ENCODE results near the gene FMOD.
A peak's percentile ranks its signal among the peaks of the same experiment; 100 is the strongest.

The FMOD gene

GRCh38 chr1:203360547-203361185 is 9.7 kb upstream of the FMOD start:
- DNase-seq = no peak

DNA sequence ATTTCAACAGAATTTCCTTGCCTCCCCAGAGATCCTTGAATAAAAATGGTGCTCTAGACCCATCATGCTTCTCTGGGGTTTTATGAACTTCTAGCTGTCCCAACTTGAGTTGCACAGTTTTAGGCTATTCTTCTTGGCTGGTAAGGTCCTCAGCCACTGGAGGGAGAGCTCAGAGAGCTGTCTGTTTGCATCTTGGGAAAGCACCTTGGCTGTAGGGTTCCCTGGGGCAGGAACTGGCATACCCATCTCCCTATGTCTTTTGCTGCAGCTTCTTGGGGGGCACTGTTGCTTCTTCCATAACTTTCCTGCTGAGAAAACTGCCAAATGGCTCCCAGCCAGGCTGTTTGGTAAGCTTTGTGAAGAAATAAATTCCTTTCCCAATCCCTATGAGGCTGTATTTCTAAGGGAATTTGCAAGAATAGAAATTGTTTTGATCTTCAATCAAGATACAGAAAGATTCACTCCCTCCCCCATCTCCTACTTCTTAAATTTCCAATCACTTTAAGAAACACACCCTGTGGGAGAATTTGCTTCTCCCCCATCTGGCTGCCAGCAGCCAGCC is 8.2 kb upstream of the FMOD start:
- no peak for DNase-seq

DNA sequence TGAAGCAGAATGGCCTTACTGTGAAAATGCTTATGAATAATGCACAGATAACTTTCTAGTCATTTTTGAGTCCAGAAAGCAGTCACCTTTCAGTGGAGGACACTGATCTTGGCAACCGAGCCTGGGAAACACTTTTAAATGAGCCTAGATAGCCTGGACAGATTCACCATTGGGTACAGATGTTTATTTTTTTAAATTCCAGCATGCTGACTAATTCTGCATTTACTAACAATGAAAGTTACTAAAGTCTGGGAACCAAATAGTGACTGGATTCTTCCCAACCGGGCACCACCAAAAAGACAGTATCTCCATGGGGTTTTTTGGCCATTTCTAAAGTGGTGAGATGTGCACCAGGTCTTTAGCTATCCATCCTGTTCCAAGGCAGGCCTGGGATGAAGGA is 3.3 kb upstream of the FMOD start:
- DNase-seq = no peak

- DNase-seq = no peak
Measured at GRCh38 chr1:203353486-203353885, 2.6 kb upstream of the FMOD start.

GRCh38 chr1:203349773-203350524 is 973 bp downstream of the FMOD start:
- DNase-seq = no peak

GRCh38 chr1:203349166-203349565 is 1.8 kb downstream of the FMOD start:
- DNase-seq = no peak

- DNase-seq = no peak
Measured at GRCh38 chr1:203346769-203347102, 4.2 kb downstream of the FMOD start.

GRCh38 chr1:203346060-203346768 is 4.7 kb downstream of the FMOD start:
- no peak for DNase-seq

- DNase-seq = no peak
Measured at GRCh38 chr1:203343956-203344754, 6.8 kb downstream of the FMOD start.

GRCh38 chr1:203342192-203342940 is 8.6 kb downstream of the FMOD start:
- DNase-seq = peak; percentile 28

DNA sequence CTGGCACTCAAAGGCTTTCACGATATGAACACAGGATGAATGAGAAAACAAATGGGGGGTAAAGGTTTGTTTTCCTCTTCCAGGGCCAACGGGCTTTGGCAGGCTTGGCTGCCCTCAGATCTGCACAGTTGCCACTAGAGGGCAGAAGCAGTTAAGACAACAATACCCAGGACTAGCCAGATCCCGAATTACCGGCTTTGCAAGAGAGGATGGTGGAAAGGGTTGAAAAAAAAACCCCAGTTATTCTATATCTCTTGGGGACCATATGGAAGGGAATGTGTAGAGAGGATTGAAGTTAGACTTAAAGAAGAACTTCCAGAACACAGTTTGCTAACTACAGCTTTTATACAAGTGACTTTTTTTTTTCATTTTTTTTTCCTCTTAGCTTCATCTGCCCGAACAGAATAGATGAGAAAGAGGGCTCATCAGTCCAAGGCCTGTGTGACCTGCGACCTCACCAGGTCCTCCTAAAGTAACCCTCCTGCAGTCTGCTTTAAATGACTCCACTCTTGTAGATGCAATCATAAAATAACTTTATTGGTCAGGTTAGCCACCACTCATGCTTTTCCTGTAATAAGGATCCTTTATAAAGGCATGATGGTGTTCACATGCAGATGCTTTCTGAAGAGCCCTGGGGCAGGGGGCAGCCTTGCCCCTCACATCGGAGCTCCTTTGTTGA is 10.7 kb downstream of the FMOD start:
- DNase-seq = peak; percentile 36

DNA sequence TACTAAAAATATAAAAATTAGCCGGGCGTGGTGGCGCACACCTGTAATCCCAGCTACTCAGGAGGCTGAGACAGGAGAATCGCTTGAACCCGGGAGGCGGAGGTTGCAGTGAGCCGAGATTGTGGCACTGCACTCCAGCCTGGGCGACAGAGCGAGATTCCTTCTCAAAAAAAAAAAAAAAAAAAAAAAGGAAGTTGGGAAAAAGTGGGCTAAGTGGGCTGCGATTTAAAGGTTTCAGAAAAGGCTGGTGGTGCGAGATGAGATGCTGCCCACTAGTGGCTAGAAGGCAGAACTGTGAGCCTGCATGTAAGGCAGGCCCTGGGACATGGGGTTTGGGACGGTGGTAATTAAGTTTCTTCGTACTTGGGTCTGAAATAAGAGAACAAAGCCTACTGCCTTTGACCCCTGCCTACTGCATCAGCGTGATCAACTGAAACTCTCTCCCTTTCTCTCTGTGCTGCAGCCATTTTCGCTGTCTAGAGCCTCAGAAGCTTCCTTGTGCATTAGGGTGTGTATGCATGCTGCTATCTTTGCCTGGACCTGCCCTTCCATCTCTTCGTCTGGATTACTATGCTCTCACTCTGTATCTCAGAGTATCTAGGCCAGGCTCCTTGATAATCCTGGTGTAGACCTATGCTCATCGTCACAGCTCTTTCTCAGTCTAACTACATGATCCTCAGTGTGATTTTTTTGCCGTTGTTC is 12.4 kb downstream of the FMOD start:
- DNase-seq = peak; percentile 28

GRCh38 chr1:203336097-203336496 is 14.8 kb downstream of the FMOD start:
- no peak for DNase-seq

DNA sequence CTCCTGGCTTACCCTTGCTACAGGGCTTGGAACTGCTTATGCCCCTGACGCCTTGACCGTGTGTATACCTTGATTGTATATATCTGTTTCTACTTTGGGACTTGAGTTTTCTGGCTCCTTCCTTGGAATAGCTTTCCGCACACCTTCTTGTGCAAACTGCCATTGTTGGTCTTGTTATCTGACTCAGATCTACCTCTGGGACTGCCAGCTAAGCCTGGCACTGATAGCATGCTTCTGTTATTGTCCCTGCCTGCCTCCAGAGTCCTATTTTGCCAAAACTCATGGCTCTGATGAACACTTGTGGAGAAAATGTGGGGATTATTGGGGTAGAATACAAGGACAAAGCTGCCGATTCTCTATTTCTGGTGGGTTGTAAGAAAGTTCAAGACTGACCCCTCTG is 15.4 kb downstream of the FMOD start:
- DNase-seq = no peak

GRCh38 chr1:203331224-203331623 is 19.7 kb downstream of the FMOD start:
- no peak for DNase-seq

DNA sequence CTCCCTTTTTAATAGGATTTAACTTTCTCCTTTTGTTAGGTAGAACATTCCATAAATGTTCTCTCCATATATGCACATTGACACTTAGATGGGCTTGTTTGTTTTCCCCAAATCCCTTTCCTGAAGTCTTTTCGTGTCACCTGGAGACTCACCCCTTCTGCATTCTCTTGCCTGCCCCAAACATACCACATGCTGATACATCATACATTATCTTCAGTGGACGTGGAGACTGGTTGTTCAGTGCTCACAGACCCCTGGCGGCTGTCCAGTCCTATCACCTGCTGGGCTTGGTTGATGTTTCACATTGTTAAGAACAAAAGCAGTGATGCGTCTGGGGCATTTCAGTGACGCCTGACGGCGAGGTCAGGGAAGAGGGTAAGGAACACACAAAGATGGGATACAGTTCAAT is 22.2 kb downstream of the FMOD start:
- DNase-seq = no peak

- peak; percentile 64 for DNase-seq
Measured at GRCh38 chr1:203327684-203328457, 23.1 kb downstream of the FMOD start.

DNA sequence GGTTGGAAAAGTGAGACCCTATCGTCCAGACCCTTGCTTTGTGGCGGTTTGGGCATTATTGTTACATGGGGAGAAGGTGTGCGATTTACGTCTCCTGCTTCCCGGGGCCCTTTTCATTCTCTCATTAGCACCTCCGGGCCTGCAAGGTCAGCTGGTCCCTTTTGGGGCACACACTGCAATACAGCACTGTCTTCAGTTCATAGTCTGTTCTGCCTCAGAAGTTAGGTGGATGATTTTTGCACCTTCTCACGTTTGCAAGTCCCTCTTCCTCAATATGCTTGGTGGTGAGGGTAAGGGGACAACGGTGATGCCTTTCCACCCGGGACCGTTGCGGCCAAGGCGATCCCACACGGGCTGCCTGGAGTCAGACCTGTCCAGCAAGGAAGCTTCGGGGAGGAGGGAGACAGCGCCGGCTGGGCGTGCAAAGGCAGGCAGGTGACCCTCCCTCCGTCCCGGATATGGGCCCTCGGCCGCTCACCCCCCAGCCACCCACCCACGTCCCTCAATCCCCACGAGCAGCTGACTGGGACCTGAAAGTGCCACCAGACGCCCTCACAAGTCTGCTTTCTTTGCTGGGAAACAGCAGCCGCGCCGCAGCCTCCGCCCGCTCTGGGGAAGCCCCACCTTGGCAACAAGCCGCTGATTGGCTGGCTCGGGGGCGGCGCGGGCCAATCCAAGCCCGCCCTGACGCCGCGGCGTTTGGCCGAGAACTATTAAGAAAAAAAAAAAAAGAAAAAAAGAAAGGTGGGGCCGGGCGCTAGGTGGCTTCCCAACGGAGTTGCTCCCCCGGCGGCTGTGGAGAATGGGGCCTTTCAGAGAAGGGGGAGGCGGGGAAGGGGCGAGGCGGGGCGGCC is 23.9 kb downstream of the FMOD start:
- DNase-seq = peak; percentile 89
